Adrenal gland (tissue), 5 donors: ENCODE measurements around the gene DSTYK.

Experiments used
- POLR2A ChIP-seq, 2 donors: fragments of 450-650 bp; IDR thresholded peaks; one replicate each; pipeline ENCODE4 v1.6.1; 2017; ENCODE audit warnings: antibody characterized with exemption in 2 of 2, mild to moderate bottlenecking in 2 of 2, moderate library complexity in 1 of 2
- TF ChIP-seq, protein P1 (sequence below), 6 experiments: fragments of 450-650 bp in 4 of 6; fragments of 200-600 bp in 2 of 6; sonication (generic) in 1 of 6; IDR thresholded peaks; 1 replicate in 5 of 6; 2 replicates in 1 of 6; pipeline versions ENCODE4 v1.5.1 to v1.8.0; 2016 to 2021; ENCODE audit warnings: antibody characterized with exemption in 6 of 6, mild to moderate bottlenecking in 2 of 6, moderate library complexity in 1 of 6
- donor health status: DM: no; HTN: no; CAD: no.

DNA sequence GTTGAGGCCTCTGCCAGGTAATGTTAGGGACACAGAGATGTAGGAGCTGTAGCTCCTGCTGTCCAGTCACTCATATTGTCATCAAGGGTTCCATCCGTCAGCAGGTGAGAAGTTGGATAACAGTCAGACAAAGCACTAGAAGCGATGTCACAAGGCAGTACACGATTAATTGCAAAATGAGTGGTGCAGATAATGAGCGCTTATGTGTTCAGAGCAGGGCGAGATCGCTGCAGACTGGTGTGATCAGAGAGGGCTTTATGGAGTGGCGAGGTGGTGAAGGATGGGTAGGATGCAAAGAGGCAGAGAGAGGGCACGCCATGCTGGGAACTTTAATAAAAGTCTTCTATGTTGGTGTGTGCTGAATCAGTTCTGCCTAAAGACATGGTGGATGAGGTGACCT, 25.0 kb upstream of the DSTYK start:
- TF ChIP-seq POLR2A (IDR thresholded peaks at IDR 0.05): no peak
- TF ChIP-seq, protein P1, sequence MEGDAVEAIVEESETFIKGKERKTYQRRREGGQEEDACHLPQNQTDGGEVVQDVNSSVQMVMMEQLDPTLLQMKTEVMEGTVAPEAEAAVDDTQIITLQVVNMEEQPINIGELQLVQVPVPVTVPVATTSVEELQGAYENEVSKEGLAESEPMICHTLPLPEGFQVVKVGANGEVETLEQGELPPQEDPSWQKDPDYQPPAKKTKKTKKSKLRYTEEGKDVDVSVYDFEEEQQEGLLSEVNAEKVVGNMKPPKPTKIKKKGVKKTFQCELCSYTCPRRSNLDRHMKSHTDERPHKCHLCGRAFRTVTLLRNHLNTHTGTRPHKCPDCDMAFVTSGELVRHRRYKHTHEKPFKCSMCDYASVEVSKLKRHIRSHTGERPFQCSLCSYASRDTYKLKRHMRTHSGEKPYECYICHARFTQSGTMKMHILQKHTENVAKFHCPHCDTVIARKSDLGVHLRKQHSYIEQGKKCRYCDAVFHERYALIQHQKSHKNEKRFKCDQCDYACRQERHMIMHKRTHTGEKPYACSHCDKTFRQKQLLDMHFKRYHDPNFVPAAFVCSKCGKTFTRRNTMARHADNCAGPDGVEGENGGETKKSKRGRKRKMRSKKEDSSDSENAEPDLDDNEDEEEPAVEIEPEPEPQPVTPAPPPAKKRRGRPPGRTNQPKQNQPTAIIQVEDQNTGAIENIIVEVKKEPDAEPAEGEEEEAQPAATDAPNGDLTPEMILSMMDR (IDR thresholded peaks at IDR 0.05): no peak
